Neuron (in vitro differentiated cells): Measurements from ENCODE around the gene GRM5.
"Not testable (repeated sequence)": the region's sequence is repeated elsewhere in the genome, so short reads cannot be mapped to it uniquely, and the experiment has no call there.

ENCODE experiments used
- H2AFZ ChIP-seq: one replicate; pipeline ENCODE4 v1.6.1; 2013; ENCODE audit warnings: low read depth, mild to moderate bottlenecking, inconsistent platforms, low read length, moderate library complexity
- H3K27me3 ChIP-seq: one replicate; pipeline ENCODE4 v1.6.1; 2013; ENCODE audit warnings: low read length; ENCODE audit not compliant: insufficient read depth
- H3K36me3 ChIP-seq: one replicate; pipeline ENCODE4 v1.6.1; 2013; ENCODE audit warnings: low read length; ENCODE audit not compliant: insufficient read depth
- H3K4me1 ChIP-seq: one replicate; pipeline ENCODE4 v1.6.1; 2013; ENCODE audit warnings: low read length; ENCODE audit not compliant: insufficient read depth
- H3K4me3 ChIP-seq: 2 replicates; pipeline ENCODE4 v1.5.1; 2013; ENCODE audit warnings: mild to moderate bottlenecking, low read length, moderate library complexity
- H3K9me3 ChIP-seq: one replicate; pipeline ENCODE4 v1.6.1; 2013; ENCODE audit warnings: low read length

GRM5 gene

DNA sequence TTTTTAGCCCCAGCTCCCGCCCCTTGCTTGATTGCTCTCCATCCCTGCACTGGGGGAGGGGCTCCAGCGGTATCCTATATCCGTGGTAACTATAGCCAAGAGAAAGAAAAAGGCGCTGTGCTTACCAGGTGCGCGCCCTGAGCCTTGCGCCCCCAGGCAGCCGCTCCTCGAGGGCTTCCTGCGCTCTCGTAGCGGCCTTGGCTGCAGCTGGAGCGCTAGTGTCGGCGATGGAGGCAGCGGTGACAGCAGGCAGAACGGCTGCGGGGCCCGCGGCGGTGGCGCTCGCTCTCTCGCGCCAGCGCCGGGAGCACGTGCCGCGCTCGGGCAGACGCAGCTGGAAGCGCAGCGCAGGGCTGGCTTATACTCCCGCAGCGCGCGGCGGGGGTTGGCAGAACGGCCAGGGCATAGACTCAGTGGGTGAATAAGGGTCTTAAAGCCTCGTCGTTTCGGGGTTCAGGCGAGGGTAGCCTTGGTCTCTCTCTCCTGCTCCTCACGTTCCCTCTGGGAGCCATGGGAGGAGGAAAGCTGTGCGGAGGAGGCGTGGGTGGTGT lies at the start of gene GRM5:
GRM5 (minus strand) TSS at position 332 of the 551 bp plus-strand sequence. CDS start 18,110 bp downstream, outside the sequence.
- not testable (repeated sequence) for H3K4me3 ChIP-seq, H3K9me3 ChIP-seq, H3K4me1 ChIP-seq, H2AFZ ChIP-seq, H3K36me3 ChIP-seq
- peaks cover 40% of the 10 kb centered on the region for H3K27me3 ChIP-seq

DNA sequence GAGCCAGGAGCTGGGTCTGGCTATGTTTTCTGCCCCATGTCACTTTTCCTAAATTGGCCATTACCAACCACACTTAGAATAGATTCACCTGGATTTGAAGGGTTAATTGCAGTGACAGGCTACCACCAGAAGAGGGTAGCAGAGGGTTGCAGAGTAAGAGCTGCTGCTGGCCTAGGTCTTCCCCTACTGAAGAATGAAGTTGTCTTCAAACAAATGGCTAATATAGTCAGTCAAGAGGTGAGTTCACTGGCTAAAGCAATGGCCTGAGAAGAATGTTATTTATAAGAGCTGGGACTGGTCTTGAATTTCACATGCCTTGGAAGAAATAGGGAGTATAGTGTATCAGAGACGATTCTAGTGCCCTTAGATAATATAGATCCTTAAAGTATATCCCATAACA lies 32.2 kb upstream of the GRM5 start:
- not testable (repeated sequence) for H3K4me1 ChIP-seq, H3K27me3 ChIP-seq, H3K36me3 ChIP-seq, H2AFZ ChIP-seq, H3K9me3 ChIP-seq, H3K4me3 ChIP-seq

DNA sequence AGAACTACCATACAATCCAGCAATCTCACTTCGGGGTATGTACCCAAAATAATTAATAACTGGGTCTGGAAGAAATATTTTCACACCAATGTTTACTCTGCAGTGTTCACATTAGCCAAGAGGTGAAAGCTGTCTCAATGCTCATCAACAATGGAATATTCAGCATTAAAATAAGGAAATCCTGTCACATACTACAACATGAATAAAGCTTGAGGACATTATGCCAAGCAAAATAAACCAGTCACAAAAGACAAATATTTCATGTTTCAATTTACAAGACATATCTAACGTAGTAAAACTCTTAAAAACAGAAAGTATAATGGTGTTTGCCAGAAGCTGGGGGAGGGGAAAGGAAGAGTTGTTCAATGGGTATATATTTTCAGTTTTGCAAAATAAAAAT lies 28.0 kb upstream of the GRM5 start:
- H3K9me3 ChIP-seq, H3K36me3 ChIP-seq, H3K4me3 ChIP-seq, H3K27me3 ChIP-seq, H2AFZ ChIP-seq, H3K4me1 ChIP-seq: not testable (repeated sequence)

DNA sequence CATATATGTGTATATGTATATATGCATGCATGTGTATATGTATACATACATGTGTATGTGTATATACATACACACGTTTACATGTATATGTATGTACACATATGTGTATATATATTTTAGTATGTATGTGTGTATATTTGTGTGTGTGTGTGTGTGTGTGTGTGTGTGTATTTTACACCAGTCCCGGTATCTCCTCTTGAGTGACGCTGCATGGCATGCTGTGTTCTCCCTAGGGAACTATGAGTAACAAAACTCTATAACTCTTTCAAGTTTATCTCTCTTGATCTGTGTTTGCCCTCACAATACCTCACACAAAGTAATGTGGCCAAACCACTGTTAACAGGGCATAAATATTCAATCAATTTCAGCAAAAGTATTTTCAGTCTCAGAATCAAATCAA lies 19.2 kb upstream of the GRM5 start:
- not testable (repeated sequence) for H2AFZ ChIP-seq, H3K9me3 ChIP-seq, H3K4me1 ChIP-seq, H3K27me3 ChIP-seq, H3K36me3 ChIP-seq, H3K4me3 ChIP-seq

DNA sequence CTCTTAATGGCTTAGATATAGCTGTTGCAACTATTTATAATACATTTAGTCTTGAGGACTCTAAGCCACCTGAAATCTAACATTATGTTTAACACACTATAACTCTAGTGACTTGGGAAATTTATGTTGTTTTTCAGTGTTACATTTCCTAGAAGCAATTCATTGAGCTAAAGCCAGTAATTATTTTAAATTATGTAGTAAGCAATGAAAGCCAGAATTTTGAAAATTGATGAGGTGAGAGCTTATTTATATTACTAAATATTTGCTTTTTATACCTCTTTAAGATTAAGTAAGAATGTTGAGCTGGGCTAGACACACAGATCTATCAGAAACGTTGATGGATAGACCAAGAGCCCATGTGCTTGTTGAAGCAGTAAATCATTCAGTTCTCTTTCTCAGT lies 5.1 kb upstream of the GRM5 start:
- not testable (repeated sequence) for H3K4me1 ChIP-seq, H2AFZ ChIP-seq, H3K4me3 ChIP-seq, H3K36me3 ChIP-seq, H3K9me3 ChIP-seq
- H3K27me3 ChIP-seq, result peaks cover 13% of the 10 kb centered on the region

DNA sequence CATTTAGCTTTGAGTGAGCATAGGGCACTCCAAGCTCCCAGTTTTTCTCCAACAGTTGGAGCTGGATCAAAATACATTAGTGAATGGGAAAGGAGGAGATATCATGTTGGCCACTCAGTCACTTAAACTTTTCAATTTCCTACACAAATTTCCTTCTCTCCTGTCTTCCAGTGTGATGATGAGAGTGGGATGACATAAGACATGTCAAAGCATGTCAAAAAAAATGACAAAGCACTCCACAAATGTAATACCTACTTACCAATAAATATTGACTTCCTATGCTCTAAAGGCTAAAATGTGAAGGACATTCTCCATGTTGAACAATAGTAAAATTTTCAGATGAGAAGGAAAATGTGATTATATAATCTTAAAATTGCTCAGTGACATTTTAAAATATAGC lies 1.5 kb upstream of the GRM5 start:
- no peaks in the 10 kb centered on the region for H3K36me3 ChIP-seq
- H2AFZ ChIP-seq, result no peak overlapping the region
- peaks cover 39% of the 10 kb centered on the region for H3K27me3 ChIP-seq
- H3K4me3 ChIP-seq, result no peak overlapping the region
- peaks cover 3% of the 10 kb centered on the region for H3K4me1 ChIP-seq
- H3K9me3 ChIP-seq, result no peaks in the 10 kb centered on the region

DNA sequence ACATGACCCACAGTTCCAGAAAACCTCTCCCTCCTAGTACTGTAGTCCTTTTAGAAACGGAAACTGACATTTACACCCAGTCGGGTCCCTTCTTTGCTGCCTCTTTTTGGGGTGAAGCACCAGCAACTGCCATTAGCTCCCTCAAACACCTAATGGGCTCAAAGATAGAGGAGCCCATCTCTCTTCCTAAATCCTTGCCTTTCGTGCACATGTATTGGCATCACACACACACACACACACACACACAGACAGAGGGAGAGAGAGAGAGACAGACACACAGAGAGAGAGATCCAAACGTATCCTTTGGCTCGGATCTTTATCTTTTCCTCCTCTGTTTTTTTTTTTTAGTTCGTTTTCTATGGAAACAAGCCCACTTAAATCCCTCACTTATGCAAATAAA lies 716 bp downstream of the GRM5 start:
- peaks cover 3% of the 10 kb centered on the region for H3K4me1 ChIP-seq
- H2AFZ ChIP-seq, result no peak overlapping the region
- H3K27me3 ChIP-seq, result peaks cover 42% of the 10 kb centered on the region
- H3K9me3 ChIP-seq, result no peaks in the 10 kb centered on the region
- no peak overlapping the region for H3K4me3 ChIP-seq
- H3K36me3 ChIP-seq, result no peaks in the 10 kb centered on the region

DNA sequence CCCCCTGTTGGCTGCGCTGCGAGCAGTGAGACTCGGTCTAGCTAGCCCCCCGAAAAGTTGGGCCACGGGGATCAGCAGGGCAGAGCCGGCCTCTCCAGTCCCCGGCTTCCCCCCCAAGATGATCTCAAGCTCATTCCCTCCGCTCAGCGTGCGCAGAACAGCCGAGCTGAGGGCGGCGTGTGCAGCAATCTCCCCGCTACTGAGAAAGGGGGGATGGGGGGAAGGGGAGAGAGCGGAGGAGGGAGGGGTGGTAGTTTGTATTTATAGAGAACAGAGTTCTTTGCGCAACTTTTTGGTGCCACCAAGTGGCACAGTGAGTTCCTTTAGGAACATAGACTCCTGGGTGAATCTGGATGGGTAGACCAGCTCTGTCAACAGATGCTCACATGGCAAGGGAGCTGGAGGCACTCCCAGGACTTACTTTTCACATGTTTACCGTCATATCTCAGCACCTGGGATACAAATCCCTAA lies 2.3 kb downstream of the GRM5 start:
- not testable (repeated sequence) for H3K4me3 ChIP-seq, H3K9me3 ChIP-seq, H3K4me1 ChIP-seq, H2AFZ ChIP-seq, H3K36me3 ChIP-seq
- peaks cover 42% of the 10 kb centered on the region for H3K27me3 ChIP-seq

DNA sequence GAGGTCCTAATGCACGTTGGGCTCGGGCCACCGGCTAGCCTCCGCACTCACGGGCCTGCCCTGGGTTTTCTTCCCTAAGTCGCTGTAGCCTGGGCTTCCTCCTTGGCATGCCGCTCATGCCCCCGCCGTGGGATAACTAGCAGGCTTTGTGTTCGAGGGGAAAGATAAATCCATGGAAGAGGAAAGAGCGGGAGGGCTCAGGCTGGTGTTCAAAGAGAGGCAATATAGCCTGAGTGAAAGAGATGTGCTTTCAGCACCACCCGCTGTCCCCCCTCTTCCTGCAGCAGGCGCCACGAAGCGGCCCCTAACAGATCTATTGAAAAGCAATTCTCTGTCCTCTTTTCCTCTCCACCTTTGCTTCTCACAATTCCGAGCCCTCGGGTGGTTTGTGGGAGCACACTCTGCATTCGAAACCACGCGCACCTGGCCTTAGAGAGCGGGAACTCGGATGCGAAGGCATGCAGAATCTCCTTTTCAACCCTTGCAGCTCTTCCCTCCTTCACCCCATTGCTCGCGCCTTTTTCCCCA lies 2.9 kb downstream of the GRM5 start:
- H2AFZ ChIP-seq, H3K36me3 ChIP-seq, H3K4me3 ChIP-seq, H3K9me3 ChIP-seq, H3K4me1 ChIP-seq: not testable (repeated sequence)
- H3K27me3 ChIP-seq, result peaks cover 42% of the 10 kb centered on the region

DNA sequence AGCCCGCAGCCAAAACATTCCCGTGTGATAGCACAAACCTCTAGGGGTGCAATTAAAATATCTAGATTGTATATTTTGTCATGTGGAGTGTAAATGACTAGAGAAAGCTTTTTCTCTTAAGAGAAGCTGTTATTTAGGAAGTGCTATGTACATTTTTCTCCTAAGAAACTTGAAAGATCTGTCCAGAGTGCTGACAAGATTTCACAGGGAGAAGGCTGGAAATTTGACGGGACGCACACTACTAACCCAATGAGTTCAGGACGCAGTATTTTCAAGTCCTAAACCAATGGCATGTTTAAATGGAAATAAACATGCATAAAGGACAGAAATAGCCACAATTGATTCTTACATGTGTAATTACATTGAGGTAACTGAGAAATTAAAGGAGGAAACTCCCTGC lies 3.9 kb downstream of the GRM5 start:
- not testable (repeated sequence) for H3K4me3 ChIP-seq
- peaks cover 40% of the 10 kb centered on the region for H3K27me3 ChIP-seq

DNA sequence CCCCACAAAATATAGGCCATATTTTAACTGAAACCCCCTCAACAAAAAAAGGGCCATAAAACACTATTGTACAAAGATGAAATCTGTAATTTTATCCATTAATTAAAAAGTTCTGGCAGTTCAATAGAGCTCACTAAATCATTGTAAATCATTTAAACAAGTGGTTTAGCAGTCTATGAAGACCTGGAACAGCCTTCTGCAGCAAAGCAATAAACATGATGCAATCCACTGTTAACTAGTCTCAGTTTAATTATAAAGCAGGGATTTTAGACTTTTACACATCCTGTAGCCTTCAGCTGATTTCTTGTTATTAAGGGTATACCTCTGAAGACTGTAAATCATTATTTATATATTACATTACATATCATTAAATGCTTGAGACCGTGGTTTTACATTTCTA lies 8.4 kb downstream of the GRM5 start:
- not testable (repeated sequence) for H3K4me1 ChIP-seq, H3K4me3 ChIP-seq, H3K27me3 ChIP-seq, H3K9me3 ChIP-seq, H3K36me3 ChIP-seq, H2AFZ ChIP-seq

More for the DNA sequence above, 3.9 kb downstream of the GRM5 start:
- H3K36me3 ChIP-seq, H2AFZ ChIP-seq, H3K9me3 ChIP-seq, H3K4me1 ChIP-seq: not testable (repeated sequence)

DNA sequence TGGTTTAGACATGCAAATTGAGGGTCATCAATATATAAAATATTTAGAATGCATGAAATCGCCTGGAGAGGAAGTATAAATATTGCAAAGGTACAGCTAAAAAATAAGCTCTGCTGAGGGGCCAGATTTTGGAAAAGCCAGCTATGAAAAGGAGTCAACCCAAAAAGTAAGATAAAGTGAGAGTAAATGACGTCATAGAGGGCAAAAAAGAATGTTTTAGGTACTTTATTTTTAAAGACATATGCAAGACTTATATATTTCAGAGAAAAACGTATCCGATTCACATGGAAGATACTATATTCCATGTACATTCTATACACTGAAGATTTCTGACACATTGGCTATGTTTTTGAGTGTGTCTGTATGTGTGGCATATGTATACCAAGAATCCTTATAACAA lies 13.6 kb downstream of the GRM5 start:
- H3K36me3 ChIP-seq, result no peaks in the 10 kb centered on the region
- H3K4me1 ChIP-seq, result no peaks in the 10 kb centered on the region
- H3K4me3 ChIP-seq, result no peak overlapping the region
- H3K9me3 ChIP-seq, result no peaks in the 10 kb centered on the region
- H3K27me3 ChIP-seq, result peaks cover 4% of the 10 kb centered on the region
- H2AFZ ChIP-seq, result no peak overlapping the region

DNA sequence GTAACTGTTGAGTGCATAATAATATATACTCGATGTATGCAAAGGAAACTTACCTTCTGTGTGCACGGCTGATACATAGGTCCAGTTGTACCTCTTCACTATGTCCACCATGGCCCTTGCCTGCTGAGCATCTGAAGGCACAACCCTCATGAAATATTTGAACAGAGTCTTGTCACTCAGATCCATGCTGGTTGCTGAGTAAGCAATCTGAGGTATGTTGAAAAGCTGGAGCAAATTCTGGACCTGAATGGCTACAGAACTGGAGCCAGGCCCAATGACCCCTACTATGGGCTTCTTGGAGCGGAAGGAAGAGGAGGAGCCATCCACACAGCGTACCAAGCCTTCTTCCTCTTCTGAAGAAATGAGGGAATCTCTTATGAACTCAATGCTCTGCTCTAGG lies 18.6 kb downstream of the GRM5 start:
- not testable (repeated sequence) for H3K9me3 ChIP-seq, H3K27me3 ChIP-seq, H3K4me1 ChIP-seq, H3K36me3 ChIP-seq, H2AFZ ChIP-seq, H3K4me3 ChIP-seq

DNA sequence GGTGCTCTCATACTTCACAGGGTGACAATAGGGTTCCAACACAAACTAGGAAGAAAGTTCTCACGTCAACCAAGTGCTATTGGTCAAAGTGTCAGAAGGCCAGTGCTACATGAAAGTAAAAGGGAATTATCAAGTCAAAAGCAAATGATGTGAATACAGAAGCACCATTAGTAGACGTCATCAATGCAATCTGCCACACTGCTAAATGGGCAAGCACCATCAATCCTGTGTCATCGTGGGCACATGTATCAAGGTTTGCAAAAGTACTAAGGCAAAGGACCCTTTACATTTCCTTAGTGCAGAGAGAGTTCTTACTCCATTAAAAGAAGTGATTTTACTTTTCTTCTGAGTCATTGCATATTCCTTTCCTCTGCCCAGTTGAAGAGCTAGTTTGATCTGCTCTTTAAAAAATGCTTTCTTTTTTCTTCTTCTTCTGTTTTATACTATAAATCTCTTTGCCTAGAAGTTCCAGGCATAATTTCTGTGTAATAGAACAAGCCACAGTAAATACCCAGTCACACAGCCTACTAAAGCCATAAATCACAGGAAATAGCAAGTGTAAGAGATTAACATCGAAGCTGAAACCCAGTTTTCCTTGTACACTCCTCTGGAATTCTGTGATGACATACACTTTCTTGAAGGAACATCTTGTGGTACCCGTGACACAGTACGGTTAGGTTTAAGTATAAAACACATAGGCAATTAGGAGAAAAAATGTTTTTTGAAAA lies 21.8 kb downstream of the GRM5 start:
- not testable (repeated sequence) for H3K36me3 ChIP-seq, H3K4me3 ChIP-seq, H3K27me3 ChIP-seq, H3K4me1 ChIP-seq, H3K9me3 ChIP-seq, H2AFZ ChIP-seq
